Ramos (cell line): ENCODE results near the gene MAPK1IP1L.

ENCODE experiments used
- in situ Hi-C: fragments of 300-500 bp; cut with MboI; formaldehyde crosslinking; loops from one replicate; pipeline ENCODE4 v1.14.3; 2022; ENCODE audit warnings: low sequenced_read_pairs; ENCODE audit not compliant: unreplicated experiment

The MAPK1IP1L gene

DNA sequence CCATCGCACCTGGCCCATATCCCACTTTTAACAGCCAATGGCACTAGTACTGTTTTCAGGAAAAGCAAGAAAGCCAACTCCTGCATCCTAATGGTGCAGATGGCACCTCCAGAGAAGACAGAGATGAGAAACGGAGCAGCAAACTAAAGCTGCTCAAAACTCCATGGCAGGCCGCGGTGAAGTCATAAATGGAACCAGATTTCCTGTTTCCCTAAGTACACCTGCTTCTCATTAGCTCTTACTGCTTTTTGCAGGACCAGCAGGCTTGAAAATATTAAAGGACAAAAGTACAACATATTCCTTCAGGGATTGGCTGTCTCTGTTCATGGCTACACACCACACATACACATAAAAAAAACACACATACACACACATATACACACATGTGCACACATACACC is 40.9 kb downstream of the MAPK1IP1L start:
- in situ Hi-C loops = loop anchor here (5.0 kb wide), 1 partner anchor 65 kb away; no protein-coding TSS in a partner anchor

DNA sequence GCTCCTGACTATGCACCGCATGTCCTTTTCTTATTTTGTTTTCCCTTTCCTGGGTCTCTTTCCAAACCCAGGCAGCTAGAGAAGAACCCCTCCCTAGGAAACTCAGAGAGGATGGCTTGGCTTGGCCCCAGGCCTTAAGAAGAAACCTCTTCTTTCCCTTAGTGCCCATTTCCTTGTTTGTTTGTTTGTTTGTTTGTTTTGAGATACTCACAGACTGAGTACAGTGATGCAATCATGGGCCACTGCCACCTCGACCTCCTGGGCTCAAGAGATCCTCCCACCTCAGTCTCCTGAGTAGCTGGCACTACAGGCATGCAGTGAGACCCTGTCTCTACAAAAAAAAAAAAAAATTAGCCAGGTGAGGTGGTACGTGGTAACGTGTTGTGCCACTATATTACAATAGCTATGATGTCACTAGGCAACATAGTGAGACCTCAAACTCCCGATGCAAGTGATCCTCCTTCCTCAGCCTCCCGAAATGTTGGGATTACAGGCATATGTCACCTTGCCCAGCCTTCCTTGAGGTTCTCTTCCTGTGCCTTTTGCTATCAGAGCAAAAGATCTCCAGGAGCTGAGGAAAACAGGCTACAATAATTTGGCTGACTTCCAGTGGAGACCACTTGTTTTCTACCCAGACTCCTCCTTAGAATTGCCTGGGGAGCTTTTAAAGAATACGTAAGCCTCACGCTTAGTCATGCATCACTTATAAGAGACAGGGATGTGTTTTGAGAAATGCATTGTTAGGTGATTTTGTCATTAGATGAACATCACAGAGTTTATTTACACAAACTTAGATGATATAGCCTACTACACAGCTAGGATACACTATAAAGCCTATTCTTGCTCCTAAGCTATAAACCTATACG is 43.1 kb downstream of the MAPK1IP1L start:
- in situ Hi-C loops = loop anchor here (5.0 kb wide), 1 partner anchor 63 kb away; no protein-coding TSS in a partner anchor

DNA sequence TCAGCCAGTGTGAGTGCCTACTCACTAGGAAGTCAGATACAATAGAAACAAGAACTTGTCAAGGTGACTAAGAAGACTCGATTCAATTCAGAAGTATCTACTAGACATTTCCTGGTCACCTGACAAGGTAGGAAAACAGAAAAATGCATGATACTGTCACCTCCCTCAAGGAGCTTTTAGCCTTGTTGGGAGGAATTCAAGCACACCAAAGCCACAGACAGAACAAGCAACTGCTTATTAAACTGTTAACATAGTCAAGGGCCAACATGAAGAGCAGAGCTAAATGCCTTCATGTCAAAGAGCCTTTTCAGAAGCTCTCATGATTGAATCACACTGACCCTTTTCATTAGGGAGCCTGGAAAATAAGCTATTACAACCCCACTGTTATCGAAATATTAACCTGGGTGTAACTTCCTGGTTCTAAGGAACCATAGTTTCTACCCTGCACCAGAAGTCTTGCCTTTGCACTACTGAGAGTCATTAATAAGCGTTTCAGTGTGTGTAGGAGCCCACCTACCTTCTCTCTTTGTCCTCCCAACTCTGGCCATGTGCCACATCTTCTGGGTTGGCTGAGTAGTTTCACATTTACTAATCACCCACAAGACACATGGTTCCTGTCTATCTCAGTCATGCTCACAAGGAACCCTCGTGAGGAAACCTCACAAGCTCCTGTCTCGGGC is 46.6 kb downstream of the MAPK1IP1L start:
- in situ Hi-C loops = no loop called here

DNA sequence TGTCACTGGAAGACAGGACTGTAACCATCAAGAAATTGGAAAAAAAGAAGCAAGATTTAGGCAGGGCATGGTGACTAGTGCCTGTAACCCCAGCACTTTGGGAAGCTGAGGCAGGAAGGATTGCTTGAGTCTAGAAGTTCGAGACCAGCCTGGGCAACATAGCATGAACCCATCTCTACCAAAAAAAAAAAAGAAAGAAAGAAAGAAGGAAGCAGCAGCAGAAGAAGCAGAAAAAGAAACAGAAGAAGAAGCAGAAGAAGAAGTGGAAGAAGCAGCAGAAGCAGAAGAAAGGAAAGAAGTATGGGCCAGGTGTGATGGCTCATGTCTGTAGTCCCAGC is 47.1 kb downstream of the MAPK1IP1L start:
- in situ Hi-C loops = no loop called here

DNA sequence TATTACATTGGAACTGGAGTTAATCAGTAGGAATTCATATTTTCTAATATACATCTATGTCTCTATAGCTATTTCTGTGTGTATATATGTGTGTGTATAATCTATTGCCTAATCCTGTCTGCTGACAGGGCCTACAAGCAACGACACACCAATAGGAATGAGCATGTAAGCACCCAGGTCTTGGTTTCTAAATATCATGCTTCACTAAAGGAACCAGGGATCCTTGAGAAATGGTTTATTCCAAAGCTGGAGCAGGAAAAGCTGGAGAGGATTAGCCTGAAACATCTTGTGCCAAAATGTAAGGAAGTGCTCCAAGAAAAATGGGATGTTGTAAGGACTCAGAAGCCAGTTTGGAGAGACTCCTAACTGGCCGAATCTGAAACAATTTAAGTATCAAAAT is 48.3 kb downstream of the MAPK1IP1L start:
- in situ Hi-C loops = no loop called here

DNA sequence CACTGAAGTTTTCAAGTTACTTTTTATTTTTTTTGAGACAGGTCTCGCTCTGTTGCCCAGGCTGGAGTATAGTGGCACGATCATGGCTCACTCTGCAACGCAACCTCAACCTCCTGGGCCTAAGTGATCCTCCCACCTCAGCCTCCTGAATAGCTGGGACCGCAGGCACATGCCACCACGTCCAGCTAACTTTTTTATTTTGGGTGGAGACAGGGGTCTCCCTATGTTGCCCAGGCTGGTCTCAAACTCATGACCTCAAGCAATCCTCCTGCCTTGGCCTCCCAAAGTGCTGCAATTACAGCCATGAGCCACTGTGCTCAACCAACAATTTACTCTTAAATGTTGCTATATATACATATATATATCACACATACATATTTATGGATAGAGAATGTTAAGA is 50.3 kb downstream of the MAPK1IP1L start:
- in situ Hi-C loops = no loop called here

DNA sequence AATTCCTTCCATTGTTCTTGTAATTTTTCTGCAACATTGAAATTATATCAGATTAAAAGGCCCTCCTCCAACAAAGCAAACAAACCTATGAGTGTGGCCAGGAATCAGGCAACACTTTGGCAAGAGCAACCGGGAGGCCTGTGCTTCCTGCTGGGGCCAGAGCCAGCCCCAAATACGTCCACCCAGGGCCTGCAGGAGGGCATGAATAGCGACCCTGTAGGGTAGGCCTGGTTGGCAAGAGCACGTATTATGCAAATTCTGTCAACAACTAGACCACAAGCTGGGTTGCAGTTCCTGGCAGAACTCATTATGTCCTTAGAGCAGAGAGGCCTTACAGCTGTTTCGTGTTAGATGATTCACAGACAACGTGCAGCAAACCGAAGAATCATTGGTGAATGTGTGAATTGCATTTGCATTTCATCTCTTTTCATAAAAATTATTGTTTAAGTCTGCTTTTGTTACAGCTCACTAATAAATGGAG is 50.7 kb downstream of the MAPK1IP1L start:
- in situ Hi-C loops = no loop called here

DNA sequence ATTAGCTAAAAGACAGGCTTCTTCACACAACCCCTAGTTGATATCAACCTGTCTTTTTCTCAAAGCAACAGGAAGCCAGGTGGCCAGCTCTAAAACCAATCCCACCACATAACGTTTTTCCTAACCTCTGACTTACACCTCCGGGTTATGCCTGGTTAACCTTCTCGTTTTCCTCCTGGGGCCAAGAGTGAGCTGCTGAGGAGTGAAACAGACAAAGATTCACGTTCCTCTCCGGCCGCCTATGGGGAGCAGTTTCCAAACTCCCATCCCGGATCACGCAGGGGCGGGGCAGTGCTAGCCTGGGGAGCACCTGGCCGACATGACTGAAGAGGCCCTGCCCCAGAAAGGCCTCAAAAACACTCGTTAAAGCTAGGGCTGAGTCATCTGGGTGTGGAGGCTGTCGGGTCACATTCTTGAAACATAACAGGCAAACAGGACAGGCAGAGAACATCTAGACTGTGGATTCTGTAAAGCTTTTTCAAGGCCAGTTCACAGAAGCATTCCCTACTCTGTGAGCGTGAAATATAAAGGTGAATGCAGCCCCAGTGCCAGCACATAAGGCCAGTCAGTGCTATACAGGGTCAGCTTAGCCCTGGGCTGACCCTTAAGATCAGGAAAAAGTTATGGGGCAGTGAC is 51.7 kb downstream of the MAPK1IP1L start:
- in situ Hi-C loops = no loop called here

DNA sequence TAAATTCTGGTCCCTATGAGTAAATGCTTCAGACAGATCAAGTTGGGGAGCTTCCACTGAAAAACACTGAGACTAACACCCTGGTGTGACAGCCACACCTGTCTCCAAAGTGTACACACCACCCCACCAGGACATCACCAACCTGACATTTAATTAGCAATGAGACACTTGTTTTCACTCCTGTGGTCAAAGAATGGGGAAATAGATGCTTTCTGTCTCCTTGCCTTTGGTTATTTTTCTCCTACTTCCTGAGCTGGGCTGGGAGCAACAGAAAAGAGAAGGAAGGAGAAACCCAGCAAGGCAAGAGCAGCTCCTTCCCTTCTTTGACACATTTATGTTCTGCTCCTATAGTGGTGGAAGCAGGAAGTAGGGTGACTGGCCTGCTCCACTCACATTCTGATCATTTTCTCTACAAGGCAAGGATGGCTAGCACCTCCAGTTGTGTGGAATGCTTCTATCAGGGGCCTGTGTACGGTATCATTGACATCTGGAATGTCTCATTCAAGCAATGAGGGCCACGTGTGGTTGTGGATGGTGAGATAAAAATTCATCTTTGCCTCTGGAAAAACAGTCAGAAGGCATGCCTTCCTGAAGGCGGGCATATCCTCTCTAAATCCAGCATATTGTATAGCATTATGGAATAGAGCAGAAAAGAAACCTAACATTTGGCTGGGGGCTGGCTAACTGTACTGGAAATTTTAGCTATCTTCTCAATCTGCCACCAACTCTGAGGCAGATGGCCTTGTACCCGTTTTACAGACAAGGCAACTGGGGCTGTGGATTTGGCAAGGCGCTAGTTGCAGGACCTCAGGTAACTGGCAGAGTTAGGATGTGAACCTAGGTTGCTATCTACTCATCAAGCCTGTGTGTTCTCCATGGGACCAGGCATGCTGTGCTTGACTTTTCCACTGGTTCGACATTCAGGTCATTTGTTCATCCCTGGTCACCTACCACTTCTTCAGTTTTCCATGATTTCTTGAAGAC is 52.8 kb downstream of the MAPK1IP1L start:
- in situ Hi-C loops = no loop called here

DNA sequence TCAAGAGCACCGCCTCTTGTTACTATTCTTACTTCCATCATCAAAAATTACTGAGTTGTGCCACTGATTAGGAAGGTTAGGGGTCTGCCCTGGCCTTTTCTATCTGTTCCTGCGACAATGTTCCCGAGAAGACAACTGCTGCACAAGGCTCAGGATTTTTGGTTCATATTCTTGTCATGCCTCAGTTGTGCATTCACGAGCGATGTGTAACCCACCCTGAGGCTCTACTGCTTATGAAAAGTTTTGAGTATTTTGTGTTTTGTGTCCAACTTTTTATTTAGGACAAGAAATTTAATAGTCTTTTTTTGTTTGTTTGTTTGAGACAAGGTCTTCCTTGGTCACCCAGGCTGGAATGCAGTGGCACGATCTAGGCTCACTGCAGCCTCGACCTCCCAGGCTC is 54.5 kb downstream of the MAPK1IP1L start:
- in situ Hi-C loops = no loop called here

DNA sequence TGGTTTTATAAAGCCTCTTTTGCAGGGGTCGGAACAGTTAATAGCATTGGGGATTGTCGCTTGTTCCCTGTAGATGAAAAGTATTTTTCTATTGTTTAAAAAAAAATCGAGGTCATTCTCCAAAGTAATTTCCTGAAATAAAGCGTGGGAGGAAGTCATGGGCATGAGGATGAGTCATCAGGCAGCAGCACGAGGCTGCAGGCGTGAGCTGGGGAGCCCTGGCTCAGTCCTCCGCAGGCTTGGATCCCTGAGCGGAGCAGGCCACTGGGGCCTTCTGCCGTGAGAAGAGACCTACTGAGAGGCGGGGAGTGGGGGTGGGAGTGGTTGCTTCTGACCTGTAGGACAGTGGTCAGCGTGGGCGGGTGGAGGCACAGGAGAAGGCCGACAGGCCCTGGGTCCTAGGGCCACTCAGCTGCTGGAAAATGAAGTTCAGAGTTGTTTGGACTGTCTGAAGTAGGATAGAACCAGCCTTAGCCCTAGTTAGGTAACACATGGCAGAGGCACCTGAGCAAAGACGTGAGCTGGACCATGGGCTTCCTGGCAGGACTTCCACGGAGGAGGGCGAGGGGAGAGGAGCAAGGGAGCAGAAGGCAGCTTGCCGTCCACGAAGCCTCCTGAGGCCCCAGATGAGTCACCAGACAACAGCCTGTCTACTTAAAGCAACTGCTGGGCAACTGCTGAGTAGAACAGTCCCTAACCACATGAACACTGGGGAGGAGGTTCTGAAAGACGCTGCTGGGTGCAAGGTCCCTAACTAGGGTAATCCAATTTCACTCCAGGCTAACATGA is 56.5 kb downstream of the MAPK1IP1L start:
- in situ Hi-C loops = no loop called here

DNA sequence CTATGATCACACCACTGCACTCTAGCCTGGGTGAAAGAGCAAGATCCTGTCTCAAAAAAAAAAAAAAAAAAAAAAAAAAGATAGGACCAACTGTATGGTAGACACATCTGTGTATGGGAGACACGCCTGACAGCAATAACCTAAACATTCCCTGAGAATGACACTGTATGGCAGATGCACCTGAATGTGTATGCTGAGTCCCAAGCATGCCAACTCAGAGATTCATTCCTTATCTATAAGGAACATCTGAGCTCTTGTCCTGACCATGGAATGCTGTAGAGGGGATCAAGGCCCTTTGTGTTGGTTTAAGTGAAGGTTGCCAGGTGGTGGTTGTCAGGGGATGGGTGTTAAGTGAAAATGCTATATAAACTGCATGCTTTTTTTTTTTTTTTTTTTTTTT is 58.4 kb downstream of the MAPK1IP1L start:
- in situ Hi-C loops = no loop called here

DNA sequence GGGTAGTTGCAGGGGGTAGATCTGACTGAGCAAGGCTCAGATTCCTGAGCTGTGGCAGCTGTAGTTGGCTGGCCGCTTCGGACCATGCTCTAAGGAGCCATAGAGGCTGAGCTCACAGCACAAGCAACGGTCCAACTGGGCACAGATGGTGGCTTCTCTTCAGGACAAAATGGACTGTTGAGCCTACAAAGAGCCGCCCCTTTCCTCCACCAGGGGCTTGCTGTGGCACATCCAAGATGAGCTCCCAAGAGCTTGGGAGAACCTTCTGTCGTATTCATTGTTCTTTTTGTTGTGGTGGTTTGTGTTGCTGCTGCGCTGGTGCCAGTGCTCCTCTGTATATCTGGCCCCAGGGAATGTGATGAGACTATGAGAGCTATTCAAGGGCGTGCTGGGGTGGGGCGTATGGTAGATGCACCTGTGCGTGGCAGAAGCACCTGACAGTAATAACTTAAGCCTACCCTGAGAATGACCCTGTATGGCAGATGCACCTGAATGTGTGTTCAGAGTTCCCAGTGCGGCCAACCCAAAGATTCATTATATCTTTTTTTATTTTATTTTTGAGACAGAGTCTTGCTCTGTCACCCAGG is 59.8 kb downstream of the MAPK1IP1L start:
- in situ Hi-C loops = no loop called here

DNA sequence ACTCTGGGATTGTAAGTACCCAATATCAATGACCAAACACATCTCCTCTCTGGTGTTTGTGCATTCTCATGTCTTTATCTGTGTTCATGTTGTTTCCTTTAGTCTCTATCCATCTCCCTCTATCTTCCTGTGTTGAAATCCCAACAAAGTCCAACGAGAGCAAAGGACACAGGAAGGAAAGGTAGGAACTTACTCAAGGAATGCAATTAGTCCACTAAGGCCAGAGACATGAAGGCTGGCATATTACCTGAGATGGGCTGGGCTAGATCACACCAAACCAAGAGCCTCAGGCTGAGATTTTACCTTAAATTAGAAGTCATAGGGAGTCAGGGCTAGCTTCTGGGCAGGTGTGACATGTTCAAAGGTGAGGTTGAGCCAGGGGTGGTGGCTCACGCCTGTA is 63.3 kb downstream of the MAPK1IP1L start:
- in situ Hi-C loops = no loop called here

DNA sequence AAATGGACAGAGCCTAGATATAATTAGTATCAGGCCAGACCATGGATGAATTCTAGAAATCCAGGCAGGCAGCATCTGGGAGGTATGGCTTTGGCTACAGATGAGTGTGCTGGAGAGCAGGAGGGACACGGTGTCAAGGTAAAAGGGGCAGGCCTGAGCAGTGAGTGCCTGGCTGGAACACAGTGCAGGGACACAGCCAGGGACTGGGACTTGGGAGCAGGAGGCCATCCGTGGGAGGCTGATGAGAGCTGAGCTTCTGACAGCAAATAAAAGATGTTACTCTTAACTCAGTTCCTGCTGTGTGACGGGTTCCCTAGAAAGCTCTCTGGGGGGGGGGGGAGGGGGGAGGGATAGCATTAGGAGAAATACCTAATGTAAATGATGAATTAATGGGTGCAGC is 64.0 kb downstream of the MAPK1IP1L start:
- in situ Hi-C loops = no loop called here

DNA sequence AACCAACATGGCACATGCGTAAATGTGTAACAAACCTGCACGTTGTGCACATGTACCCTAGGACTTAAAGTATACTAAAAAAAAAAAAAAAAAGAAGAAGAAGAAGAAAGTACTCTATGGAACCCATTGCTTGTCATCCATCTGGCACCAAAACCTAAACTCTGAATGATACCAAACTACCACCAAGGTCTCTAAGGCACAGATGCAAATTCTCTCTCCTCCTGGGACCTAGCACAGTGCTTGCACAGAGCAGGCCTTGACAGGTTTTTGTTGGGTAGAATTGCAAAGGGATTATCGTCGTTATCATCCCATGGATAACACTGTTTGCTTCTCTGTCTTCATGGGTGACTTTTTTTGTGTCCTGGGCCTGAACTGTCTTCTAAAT is 64.4 kb downstream of the MAPK1IP1L start:
- in situ Hi-C loops = no loop called here

DNA sequence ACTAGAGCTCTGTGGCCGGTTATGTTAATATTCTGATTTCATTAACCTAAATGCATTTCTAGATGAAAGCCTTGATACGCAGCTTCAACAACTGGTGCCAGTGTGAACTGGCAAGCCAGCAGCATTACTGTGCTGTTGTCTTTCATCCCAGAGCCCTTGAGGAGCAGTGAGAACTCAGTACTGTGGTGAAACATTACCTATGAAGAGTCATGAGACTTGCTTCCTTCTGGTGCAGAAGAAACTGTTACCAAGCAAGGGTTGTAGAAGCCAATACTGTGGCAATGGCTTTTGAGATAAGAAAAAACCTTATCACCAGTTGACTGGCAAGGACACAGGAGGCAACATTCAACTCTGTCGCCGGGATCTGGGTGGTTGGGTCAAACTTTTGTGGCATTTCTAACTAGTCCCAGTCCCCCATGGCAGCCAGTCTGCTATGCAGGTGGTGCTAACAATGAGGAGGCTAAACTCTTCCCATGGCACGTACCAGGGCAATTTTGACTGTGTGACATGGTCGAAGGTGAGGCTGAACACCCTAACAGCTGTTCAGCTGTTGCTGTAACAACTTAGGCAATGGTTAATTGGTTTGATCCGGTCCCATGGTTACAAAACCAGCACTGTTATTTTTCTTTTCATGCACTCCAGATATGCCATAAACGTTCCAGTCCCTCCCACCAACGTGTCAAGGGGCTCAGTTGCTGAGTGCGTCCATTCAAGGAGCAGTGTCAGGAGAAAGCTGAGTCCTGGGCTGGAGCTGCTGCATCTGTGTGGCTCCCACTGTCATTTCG is 65.0 kb downstream of the MAPK1IP1L start:
- in situ Hi-C loops = no loop called here

DNA sequence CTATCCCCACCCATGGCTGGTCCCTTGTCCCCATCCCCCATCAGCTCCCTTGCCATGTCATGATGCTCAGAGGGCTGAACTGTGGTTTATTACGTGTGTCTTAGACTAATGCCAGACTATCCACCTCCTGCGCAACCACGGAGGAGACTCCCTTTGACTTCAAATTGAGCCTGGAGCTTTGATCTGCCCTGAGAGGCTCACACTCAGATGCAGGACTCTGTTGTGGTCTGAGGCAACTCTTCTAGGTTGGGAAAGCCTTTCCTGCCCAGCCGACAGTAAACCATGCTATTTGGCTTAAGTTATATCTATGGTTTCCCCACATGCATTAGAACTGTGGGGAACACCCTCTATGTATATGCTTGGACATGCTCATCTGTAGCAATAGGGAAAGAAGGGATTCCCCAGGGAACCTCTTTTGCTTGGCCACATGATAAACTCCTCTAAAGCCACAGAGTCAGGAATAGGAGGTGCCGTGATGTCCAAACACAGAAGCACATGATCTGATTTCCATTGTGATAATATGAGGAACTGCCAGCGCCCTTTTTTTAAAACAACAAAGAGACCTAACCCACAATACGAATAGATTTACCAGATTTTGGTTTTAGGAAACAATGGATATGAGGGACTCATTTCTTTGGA is 66.5 kb downstream of the MAPK1IP1L start:
- in situ Hi-C loops = no loop called here
